Stimulated activated CD8-positive, alpha-beta memory T cell treated with anti-CD3 and anti-CD28 coated beads, Interleukin-12 subunit alpha, Interleukin-12 subunit beta, amount 100 ng/mL, for 4 hours (primary cell): ENCODE data around the gene NLGN1.

ENCODE experiments used
- DNase-seq: peaks from one replicate; pipeline ENCODE4 v3.0.0-alpha.2; 2020; ENCODE audit warnings: low read depth

The NLGN1 gene

GRCh38 chr3:174335324-174335723, 937.8 kb downstream of the NLGN1 start:
- no peak for DNase-seq

- DNase-seq, result no peak
These were observed 938.4 kb downstream of the NLGN1 start for GRCh38 chr3:174335910-174336309.
